Hepatocyte (in vitro differentiated cells): ENCODE results near the gene TOP1.

Experiments used
- EZH2 ChIP-seq: fragments of 200-600 bp; sonication (generic); IDR thresholded peaks from 2 replicates; pipeline ENCODE4 v1.6.1; 2016; ENCODE audit warnings: antibody characterized with exemption, mild to moderate bottlenecking, borderline replicate concordance
- EZH2phosphoT487 ChIP-seq: fragments of 200-600 bp; sonication (generic); IDR thresholded peaks from one replicate; pipeline ENCODE4 v1.6.1; 2018; ENCODE audit warnings: antibody characterized with exemption, mild to moderate bottlenecking, low read depth, moderate library complexity; ENCODE audit not compliant: unreplicated experiment, severe bottlenecking
- TF ChIP-seq, protein P1 (sequence below): fragments of 200-600 bp; sonication (generic); IDR thresholded peaks from 2 replicates; pipeline ENCODE4 v1.5.1; 2016; ENCODE audit warnings: antibody characterized with exemption, mild to moderate bottlenecking; ENCODE audit not compliant: poor library complexity

DNA sequence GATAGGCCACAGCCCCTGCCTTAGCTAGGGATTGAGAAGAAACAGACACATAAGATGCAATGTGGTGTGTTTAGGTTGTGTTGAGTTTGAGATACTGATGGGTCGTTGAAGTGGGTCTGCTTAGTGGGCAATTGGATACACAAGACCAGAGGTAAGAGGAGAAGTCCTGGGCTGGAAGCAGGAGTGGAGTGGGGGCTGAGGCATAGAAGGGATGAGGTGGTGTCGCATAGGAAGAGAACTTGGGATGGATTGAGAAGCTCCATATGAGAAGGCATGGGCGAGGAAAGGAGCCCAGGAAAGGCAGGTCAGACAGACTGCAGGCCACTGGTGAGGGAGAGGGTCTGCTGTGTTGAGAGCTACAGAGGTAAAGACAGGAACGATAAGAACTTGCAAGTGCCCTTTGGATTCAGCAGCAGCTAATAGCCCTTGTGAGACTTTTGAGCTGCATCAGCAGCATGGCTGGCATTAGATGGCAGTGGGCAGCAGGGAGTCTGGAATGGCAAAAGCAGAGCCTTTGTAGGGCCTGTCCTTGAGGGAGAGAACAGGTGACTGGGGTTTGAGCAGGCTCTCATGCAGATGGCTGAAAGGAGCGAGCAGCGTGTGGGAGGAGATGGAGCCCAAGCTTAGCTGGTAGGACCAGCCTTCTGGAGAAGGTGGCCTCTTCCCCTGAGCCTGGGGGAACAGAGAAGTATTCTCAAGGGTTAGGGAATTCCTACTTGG, 141.9 kb downstream of the TOP1 start:
- TF ChIP-seq, protein P1, sequence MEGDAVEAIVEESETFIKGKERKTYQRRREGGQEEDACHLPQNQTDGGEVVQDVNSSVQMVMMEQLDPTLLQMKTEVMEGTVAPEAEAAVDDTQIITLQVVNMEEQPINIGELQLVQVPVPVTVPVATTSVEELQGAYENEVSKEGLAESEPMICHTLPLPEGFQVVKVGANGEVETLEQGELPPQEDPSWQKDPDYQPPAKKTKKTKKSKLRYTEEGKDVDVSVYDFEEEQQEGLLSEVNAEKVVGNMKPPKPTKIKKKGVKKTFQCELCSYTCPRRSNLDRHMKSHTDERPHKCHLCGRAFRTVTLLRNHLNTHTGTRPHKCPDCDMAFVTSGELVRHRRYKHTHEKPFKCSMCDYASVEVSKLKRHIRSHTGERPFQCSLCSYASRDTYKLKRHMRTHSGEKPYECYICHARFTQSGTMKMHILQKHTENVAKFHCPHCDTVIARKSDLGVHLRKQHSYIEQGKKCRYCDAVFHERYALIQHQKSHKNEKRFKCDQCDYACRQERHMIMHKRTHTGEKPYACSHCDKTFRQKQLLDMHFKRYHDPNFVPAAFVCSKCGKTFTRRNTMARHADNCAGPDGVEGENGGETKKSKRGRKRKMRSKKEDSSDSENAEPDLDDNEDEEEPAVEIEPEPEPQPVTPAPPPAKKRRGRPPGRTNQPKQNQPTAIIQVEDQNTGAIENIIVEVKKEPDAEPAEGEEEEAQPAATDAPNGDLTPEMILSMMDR: no peak
- TF ChIP-seq EZH2 (no peak), EZH2phosphoT487 (no peak)
